HG03159 (cell line): ENCODE measurements around the gene MFSD12.
"Not testable (repeated sequence)": the region's sequence is repeated elsewhere in the genome, so short reads cannot be mapped to it uniquely, and the experiment has no call there.

Source experiments
- ATAC-seq: cut with Tn5 transposase; IDR thresholded peaks from one replicate; pipeline ENCODE4 v1.9.1; 2021; ENCODE audit warnings: mild to moderate bottlenecking, moderate library complexity; ENCODE audit not compliant: unreplicated experiment

Gene MFSD12

DNA sequence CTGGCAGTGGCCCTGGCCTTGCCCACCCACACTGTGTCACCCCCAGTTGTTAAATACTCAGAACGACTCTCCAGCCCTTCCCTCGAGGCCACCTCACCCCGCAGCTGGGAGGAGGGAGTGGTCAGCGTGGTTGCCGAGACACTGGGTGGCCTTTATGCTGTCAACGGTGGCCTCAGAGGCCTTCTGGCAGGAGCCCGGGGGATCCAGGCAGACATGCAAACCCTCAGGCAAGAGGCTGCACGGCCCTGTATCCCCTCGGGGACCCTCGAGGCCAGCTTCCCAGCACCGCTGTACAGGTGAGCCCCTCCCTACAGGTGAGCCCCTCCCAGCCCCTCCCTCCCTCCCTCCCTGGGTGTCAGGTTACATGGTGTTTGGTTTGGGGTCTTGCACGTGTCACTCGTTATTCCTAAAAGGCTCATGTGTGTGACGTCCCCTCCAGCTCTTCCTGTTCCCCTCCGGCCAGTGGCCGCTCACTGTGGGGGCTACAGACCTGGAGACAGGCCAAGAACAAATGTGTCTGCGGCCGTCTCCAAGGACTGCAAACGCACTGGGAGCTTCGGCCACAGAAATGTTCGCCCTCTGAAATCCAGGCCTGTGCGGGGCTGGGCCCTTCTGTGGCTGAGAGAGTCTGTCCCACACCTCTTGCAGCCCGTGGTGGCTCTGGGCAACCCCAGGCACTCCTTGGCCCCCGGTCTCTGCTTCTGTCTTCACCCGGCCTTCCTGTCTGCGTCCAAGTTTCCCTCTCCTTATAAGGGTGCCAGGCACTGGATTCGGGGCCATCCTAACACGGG lies 18.2 kb downstream of the MFSD12 start, which contains the start of gene TEKTIP1:
Gene TEKTIP1, plus strand, starts transcription at position 210 of the 791 bp plus-strand sequence. Its CDS starts 4 bp downstream, at position 214.
- no peak for ATAC-seq

DNA sequence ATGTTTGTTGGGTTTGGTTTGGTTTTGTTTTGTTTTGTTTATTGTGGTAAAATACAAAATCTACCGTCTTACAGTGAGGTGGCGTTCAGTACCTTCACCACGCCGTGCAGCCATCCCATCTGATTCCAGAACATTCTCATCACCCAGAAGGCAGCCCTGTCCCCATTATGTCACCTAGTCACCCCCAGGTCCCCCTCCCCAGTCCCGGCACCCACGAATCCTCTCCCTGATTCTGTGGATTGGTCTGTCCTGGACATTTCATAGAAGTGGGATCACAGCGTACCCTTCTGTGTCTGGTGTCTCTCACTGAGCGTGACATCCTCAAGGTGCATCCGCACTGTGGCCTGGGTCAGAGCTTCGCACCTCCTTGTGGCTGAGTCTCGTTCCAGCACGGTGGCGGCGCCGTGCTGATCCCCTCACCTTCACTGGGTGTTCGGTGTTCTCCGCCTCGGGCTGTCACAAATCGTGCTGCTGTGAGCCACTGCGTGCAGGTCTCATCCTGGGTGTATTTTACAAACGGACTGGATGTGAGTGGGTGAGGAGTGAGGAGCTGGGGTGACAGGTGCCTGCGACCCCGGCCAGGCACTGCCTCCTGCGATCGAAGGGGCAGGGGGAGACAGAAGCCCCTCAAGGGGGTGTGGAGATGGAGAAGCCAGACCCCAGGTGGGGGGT lies 19.0 kb downstream of the MFSD12 start:
- ATAC-seq, result no peak

DNA sequence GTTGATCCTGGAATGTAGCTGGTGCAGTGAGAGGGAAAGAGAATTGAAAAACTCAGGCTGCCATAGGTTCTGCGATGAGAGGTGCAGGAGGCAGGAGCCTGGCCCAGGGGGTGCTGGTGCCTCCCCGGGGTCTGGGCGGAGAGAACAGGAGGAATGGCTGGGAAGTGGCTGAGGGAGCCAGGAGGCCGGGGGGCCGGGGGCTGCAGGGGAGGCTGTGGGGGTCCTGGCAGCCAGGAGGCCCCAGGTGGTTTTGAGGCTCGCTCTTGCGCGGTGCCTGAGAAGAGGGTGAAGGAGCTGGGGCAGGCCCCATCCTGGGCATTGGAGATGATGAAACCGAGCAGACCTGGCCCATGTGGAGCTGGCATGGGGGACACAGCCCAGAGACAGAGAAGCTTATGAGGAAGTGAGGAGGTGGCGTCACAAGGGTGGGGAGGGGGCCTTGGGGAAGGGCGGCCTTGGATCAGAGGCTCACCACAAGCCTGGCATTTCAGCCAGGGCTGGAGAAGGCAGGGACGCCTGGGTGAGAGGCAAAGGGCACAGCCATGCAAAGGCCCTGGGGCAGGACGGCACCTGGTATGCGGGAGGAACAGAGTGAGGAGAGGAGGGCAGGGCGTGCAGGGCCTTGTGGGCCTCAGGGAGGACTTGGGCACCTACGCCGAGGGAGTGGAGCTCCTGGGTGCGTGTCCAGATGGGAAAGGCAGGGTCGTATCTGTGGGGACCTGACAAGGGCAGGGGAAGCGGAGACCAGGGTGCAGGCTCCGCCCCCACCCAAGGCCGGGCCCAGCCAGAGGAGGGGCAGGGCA lies 19.7 kb downstream of the MFSD12 start:
- no peak for ATAC-seq

DNA sequence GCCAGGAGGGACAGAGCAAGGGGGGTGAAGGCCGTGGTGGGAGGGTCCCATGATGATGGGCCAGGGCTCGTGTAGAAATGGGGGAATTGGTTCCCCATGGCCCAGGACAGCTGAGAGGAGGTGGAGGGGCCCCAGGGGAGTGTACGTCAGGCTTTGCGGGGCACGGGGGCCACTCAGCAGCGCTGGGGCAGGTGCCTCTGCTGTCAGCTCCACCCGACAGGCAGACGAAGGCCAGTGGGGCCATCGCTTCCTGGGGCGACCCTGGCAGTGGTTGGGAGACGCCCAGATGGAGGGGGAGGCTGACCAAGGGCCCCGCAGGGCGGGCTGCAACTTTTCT lies 20.3 kb downstream of the MFSD12 start:
- ATAC-seq, result no peak

DNA sequence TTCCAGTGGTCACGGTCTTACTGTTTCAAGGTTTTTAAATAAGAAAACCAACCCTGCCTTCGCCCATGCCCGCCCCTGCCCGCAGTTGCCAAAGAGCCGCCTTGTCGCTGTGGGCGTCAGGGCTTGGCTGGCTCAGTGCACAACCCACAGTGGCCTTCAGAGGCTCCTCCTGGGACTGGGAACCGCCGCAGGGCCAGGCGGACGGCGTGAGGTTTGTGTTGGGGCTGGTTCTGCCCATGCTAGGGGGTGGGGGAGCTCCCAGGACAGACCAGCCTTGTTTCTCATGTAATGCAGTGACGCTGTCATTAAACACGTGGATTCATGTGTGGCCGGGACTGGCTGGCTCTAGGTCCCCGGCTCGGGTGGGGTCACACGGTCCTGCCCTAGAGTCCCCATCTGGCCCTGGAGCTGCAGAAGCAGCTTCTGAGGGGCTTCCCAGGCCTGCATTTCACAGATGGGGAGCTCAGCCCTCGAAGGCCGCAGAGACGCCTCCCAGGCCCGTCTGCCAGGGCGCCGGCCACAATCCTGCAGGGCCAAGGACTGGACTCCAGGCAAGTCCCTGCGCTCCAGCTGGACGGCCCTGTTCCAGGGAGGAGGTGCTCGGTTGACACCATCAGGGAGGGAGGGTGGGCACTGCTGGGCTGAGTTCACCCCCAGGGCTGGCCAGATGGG lies 20.8 kb downstream of the MFSD12 start:
- no peak for ATAC-seq

DNA sequence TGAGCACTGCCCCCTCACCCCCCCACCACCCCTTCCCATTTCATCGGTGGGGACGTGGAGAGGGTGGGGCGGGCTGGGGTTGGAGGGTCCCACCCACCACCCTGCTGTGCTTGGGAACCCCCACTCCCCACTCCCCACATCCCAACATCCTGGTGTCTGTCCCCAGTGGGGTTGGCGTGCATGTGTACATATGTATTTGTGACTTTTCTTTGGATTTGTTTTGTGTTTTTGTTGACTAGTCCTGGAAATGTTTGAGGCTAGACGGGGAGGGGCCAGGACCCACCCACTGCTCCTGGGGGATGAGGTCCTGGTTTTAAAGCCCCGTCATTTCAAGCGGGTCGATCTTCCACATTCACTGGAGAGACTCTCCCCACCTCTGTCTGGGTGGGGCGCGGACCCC lies 21.4 kb downstream of the MFSD12 start:
- no peak for ATAC-seq

DNA sequence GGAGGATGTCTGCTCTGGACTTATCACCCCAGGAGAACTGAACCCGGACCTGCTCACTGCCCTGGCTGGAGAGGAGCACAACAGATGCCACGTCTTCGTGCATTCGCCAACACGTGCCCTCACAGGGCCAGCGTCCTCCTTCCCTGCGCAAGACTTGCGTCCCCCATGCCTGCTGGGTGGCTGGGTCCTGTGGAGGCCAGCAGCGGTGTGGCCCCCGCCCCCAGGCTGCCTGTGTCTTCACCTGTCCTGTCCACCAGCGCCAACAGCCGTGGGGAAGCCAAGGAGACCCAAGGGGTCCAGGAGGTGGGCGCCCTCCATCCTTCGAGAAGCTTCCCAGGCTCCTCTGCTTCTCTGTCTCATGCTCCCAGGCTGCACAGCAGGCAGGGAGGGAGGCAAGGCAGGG lies 21.8 kb downstream of the MFSD12 start:
- no peak for ATAC-seq

DNA sequence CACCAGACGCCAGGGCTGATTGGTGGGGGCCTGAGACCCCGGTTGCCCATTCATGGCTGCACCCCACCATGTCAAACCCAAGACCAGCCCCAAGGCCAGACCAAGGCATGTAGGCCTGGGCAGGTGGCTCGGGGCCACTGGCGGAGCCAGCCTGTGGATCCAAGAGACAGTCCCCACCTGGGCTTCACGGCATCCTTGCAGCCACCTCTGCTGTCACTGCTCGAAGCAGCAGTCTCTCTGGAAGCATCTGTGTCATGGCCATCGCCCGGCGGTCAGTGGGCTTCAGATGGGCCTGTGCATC lies 22.2 kb downstream of the MFSD12 start:
- no peak for ATAC-seq

DNA sequence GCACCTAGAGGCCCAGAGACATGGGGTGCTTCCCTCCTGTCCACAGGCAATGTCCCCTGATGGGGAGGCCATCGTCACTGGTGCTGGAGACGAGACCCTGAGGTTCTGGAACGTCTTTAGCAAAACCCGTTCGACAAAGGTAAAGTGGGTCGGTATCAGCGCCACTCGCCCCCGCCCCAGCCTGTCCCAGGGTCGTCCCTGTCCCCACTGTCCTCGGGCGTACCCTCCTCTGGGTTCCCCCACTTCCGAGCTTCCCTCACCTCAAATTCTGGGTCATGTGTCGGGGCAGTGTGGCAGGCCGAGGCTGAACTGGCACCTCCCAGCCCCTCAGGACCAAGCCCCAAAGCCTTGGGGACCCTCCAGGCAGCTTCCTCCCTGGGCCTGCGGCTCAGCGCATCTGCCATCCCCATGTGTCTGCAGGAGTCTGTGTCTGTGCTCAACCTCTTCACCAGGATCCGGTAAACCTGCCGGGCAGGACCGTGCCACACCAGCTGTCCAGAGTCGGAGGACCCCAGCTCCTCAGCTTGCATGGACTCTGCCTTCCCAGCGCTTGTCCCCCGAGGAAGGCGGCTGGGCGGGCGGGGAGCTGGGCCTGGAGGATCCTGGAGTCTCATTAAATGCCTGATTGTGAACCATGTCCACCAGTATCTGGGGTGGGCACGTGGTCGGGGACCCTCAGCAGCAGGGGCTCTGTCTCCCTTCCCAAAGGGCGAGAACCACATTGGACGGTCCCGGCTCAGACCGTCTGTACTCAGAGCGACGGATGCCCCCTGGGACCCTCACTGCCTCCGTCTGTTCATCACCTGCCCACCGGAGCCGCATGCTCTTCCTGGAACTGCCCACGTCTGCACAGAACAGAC lies 22.8 kb downstream of the MFSD12 start:
- no peak for ATAC-seq

DNA sequence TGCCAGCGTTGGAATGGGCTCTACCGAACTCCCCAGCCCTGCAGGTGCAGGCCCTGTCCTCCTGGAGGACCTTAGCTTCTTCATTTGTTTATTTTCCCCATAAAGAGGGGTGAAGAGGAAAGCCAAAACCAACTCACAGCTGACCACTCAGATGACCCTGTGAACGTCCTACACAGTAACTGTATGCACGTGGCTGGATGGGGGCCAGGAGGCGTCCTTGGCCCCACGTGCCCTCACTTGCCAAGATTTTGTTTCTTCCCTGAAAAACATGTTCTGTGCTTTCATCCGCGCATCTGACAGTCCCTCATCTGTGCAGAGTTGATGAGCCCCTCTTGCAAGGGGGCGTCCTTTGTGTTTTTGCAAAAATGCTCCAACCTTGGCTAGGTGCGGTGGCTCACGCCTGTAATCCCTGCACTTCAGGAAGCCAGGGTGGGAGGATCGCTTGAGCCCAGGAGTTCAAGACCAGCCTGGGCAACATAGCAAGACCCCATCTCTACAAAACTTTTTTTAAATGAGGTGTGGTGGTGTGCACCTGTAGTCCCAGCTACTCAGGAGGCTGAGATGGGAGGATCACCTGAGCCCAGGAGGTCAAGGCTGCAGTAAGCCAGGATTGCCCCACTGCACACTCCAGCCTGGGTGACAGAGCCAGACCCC lies 23.7 kb downstream of the MFSD12 start:
- ATAC-seq, result no peak

DNA sequence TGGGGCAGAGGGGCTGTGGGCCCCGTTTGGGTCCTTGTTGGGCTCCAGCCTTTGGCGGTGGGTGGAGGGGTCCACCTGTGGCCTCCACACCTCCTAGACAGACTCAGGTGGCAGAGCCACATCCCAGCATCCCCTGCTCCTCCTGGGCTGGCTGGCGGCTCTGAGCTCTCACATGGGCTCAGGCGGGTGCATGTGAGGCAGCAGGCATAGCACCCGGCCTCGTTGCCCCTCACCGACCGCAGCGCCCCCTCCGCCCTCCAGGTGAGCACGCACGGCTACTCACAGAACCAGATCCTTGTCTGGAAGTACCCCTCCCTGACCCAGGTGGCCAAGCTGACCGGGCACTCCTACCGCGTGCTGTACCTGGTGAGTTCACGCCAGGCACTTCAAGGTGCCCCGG lies 24.4 kb downstream of the MFSD12 start:
- no peak for ATAC-seq

DNA sequence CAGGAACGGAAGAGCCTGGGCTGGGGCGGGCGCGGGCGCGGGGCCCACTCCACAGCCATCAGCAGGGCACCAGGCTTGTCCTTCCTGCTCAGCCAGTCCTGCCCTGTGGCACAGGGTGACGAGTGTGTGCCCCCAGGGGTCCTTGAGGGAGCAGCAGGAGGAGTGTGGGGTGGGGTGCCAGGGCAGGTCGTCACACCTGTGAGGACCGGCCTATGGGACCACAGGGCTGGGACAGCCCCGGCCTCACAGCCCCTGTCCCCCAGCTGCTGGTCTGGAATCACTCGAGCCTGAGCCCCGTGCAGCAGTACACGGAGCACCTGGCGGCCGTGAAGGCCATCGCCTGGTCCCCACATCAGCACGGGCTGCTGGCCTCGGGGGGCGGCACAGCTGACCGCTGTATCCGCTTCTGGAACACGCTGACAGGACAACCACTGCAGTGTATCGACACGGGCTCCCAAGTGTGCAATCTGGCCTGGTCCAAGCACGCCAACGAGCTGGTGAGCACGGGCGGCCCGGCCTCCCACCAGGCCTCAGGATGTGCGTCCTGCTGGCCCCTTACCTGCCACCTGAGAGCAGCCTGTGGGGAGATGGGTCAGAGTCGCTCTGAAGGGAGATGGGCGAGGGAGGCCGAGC lies 25.1 kb downstream of the MFSD12 start:
- no peak for ATAC-seq

DNA sequence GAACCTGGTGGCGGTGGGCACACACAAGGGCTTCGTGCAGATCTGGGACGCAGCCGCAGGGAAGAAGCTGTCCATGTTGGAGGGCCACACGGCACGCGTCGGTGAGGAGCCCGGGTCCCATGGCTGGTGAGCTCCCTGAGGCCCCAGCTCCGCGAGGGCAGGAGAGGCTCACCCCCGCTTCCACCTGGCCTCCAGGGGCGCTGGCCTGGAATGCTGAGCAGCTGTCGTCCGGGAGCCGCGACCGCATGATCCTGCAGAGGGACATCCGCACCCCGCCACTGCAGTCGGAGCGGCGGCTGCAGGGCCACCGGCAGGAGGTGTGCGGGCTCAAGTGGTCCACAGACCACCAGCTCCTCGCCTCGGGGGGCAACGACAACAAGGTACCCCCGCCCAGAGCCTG lies 25.7 kb downstream of the MFSD12 start:
- no peak for ATAC-seq

DNA sequence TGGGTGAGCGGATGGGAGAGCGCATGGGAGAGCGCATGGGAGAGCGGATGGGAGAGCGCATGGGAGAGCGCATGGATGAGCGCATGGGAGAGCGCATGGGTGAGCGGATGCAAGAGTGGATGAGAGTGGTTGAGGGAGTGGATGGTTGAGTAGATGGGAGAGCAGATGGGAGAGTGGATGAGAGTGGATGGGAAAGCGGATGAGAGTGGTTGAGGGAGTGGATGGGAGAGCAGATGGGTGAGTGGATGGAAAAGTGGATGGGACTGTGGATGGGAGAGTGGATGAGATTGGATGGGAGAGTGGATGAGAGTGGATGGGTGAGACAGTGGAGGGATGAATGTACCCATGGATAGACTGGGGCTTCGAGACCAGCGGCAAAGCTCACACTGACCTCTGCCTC lies 27.0 kb downstream of the MFSD12 start:
- ATAC-seq, result no peak

DNA sequence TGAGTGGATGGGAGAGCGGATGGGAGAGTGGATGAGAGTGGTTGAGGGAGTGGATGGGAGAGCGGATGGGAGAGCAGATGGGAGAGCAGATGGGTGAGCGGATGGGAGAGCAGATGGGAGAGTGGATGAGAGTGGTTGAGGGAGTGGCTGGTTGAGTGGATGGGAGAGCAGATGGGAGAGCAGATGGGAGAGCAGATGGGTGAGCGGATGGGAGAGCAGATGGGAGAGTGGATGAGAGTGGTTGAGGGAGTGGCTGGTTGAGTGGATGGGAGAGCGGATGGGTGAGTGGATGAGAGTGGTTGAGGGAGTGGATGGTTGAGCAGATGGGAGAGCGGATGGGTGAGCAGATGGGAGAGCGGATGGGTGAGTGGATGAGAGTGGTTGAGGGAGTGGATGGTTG lies 28.1 kb downstream of the MFSD12 start:
- ATAC-seq, result not testable (repeated sequence)

DNA sequence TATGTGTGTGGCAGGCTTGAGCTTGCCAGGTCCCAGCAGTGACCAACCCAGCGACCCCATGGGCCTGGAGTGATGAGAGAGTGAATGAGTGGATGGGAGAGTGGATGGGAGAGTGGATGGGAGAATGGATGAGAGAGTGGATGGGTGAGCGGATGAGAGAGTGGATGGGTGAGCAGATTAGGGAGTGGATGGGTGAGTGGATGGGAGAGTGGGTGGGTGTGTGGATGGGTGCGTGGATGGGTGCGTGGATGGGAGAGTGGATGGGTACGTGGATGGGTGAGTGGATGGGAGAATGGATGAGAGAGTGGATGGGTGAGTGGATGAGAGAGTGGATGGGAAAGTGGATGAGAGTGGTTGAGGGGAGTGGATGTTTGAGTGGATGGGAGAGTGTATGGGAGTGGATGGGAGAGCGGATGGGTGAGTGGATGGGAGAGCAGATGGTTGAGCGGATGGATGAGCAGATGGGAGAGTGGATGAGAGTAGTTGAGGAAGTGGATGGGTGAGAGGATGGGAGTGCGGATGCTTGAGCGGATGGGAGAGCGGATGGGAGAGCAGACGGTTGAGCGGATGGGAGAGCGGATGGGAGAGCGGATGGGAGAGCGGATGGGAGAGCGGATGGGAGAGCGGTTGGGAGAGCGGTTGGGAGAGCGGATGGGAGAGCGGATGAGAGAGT lies 28.7 kb downstream of the MFSD12 start:
- ATAC-seq, result no peak

DNA sequence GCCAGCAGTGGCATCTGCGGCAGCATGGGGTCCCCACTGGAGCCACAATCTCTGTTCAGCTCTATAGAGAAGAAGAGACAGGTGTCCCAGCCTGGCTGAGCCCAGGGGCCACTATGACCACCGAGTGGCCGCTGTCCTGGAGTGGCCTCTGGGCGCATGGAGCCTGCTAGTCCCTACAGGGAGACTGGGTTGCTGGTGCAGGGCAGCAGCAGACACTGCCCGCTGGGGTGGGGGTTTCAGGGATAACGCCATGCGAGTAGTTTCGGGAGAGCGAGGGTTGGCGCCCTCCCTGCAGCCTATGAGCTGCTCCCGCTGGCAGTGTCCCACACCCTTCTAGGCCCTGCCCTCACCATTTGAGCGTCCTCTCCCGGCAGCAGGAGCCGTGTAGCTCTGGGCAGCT lies 29.3 kb downstream of the MFSD12 start:
- no peak for ATAC-seq

DNA sequence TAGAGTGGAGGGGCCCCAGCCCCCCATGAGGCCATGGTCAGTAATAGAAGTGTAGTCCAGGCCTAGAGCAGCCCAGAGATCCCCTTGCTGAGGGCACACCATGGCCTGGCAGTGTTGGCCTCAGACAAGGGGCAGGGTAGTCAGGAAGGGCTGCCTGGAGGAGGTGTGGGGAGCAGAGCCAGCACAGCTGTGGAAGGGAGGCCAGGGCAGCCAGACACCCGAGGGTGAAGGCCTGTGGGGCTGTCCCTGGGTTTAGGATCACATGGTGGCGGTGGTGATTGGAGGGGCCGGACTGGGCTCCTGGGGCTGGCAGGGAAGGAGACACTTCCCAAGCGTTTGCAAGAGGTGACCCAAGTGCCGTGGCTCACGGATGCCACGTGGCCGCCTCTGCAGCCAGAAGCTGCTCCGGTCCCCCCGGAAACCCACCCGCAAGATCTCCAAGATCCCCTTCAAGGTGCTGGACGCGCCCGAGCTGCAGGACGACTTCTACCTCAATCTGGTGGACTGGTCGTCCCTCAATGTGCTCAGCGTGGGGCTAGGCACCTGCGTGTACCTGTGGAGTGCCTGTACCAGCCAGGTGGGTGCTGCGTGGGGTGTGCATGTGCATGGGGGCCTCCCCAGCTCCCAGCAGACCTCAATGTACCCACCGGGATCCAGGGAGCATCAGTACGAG lies 30.0 kb downstream of the MFSD12 start:
- ATAC-seq, result no peak
